GM11168 (cell line): ENCODE measurements around the gene CABP7.
"Not testable (repeated sequence)": the region's sequence is repeated elsewhere in the genome, so short reads cannot be mapped to it uniquely, and the experiment has no call there.

Experiments used
- in situ Hi-C: fragments of 300-500 bp; cut with MboI; formaldehyde crosslinking; loops from one replicate; pipeline ENCODE4 v1.12.0; 2022; ENCODE audit warnings: low sequenced_read_pairs; ENCODE audit not compliant: unreplicated experiment

Gene CABP7

DNA sequence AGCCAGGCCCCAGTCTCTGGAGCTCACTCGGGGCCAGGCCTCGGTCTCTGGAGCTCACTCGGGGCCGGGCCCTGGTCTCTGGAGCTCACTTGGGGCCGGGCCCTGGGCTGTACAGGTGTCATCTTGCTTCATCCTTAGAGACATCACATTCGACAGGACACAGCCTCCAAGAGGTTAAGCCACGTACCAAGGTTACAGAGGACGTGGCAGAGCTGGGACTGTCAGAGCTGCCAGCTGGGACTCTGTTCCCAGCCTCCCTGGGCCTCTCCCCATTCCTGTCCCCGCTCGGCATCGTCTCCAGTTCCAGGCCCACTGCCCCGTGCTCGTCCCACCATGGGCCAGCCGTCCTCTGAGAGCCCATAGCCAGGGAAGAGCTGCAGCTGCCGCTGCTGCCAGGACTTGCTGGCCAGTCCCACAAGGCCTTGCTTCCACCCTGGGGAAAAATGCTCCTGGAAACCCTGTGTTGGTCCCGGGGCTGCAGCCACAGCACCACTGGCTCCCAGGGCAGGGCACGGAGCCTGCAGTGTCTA is 19.6 kb downstream of the CABP7 start:
- in situ Hi-C loops, result no loop called here

GRCh38 chr22:29740216-29740615 is 20.4 kb downstream of the CABP7 start:
- in situ Hi-C loops, result no loop called here

DNA sequence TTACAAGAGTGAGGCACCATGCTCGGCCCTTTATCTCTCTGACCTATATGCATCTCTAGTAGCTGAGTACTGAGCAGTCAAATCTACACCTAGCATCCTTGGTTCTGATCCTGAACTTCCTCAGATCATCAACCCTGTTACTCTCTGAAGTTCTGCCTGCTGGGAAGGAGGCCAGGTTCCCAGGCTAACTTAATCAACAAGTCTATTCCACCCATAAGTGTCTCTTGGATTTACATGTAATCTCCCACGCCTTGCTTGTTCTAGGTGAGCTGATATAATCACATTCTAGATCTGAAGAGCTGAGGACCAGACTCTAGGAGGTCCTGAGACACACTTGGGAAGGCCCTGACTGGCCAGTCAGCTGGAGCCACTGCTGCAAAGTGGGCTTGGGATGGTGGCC is 22.1 kb downstream of the CABP7 start:
- in situ Hi-C loops, result no loop called here

GRCh38 chr22:29742326-29742725 is 22.5 kb downstream of the CABP7 start:
- in situ Hi-C loops, result no loop called here

- in situ Hi-C loops, result no loop called here
Observed at GRCh38 chr22:29744902-29745301, 25.1 kb downstream of the CABP7 start.

DNA sequence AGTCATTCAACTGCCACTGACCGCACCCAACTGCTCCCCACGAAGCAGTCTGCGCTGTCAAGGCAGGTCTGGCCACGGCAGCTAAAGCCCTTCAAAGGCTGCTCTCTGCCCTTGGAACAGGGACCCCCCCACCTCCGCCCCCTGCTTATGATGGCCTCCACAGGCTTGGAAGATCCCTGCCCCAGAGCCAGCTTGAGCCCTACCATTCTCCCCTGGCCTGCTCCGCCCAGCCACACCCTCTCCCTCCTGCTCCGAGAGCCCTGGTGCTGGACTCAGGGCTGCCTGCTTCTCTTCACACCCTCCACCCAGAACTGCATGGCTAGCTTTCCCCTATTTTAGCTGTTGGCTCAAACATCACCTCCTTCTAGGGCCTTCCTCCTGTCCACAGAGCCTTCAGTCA is 28.0 kb downstream of the CABP7 start:
- in situ Hi-C loops, result no loop called here

DNA sequence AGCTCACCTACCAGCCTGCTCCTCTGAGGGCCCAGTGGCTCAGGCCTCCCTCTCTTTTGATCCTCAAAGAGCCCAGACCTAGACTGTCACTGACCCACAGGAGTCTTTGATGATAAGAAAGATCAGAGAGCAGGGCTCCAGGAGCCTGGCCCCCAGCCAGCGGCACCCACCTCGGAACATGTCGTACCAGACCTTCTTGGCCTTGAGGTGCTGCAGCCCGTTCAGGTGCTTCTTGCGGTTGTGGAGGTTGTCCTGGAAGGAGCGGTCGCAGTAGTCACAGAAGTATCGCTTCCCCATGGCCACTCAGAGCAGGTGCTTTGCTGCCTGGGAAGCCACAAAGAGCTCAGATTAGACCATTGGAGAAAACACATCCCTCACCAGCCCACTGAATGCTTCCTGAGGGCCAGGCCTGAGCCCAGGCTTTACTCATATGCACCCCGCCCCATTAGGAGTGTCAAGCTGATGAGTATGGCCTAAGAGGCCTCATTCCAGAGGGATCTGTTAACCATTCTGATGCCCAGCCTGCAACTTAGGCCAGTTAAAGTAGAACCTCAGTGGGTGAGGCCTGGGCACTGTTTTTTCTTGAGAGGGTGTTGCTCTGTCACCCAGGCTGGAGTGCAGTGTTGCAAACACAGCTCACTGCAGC is 28.6 kb downstream of the CABP7 start:
- in situ Hi-C loops, result no loop called here

- in situ Hi-C loops, result no loop called here
Observed at GRCh38 chr22:29750029-29750428, 30.2 kb downstream of the CABP7 start.

- in situ Hi-C loops, result no loop called here
Observed at GRCh38 chr22:29750559-29751538, 31.0 kb downstream of the CABP7 start.

DNA sequence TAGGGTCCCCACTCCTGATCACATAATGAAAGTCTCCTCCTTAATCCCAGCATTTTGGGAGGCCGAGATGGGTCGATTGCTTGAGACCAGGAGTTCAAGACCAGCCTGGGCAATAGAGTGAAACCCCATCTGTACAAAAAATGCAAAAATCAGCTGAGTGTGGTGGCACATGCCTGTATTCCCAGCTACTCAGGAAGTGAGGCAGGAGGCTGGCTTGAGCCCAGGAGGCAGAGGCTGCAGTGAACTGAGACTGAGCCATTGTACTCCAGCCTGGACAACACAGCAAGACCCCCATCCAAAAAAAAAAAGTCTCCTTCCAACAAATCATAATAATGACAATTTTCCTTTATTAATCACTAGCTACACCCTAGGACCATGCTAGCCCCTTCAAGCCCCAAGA is 31.9 kb downstream of the CABP7 start:
- in situ Hi-C loops, result no loop called here

DNA sequence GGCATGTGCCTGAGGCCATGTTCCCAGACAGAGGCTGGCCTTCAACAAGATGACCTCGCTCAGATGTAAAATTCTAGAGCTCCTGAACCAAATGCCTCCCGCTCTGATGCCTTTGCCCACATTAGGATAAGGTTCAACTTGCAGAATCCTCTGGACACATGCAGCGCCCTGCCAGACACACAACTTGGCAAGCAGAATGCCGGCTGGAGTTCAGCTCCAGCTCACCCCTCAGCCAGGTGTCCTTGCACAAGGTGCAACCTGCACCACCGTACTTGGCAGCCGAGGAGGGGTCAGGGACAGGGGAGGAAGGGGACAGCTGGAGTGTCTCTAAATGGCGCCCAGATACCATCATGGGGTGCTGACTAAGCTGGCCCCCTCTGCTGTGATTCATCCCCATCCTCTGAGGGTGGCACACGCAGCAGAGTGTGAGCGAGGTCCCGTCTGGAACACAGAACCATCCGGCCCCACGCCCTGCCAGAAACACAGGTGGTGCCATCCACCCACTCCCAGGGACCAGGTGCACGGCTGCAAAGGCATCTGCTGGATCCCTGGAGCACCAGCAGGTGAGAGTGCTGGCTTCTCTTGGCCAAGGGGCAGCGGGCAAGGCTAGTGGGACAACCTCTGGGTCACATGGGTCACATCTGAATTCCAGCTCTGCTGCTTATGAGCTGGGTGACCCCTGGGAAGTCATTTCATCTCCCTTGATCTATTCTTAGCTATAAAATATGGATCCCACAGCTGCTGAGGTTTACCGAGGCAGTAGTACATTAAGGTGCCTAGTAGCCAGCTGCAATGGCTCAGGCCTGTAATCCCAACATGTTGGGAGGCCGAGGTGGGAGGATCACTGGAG is 34.2 kb downstream of the CABP7 start:
- in situ Hi-C loops, result no loop called here

DNA sequence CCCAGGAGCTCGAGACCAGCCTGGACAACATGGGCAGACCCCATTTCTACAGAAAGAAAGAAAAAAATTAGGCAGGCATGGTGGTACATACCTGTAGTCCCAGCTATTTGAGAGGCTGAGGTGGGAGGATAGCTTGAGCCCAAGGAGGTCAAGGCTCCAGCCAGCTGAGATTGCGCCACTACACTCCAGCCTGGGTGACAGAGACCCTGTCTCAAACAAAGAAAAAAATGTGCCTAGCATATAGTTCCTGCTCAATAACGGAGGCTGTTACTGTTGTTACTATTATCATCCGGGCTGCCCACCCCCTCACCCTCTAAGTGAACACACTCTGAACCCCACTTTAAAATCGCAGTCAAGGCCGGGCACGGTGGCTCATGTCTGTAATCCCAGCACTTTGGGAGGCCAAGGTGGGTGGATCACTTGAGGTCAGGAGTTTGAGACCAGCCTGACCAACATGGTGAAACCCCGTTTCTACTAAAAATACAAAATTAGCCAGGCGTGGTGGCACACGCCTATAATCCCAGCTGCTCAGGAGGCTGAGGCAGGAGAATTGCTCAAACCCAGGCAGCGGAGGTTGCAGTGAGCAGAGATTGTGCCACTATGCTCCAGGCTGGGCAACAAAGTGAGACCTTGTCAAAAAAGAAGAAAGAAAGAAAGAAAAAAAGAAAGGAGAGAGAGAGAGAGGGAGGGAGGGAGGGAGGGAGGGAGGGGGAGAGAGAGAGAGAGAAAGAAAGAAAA is 35.0 kb downstream of the CABP7 start:
- in situ Hi-C loops, result not testable (repeated sequence)

GRCh38 chr22:29755889-29756288 is 36.1 kb downstream of the CABP7 start:
- in situ Hi-C loops, result no loop called here

DNA sequence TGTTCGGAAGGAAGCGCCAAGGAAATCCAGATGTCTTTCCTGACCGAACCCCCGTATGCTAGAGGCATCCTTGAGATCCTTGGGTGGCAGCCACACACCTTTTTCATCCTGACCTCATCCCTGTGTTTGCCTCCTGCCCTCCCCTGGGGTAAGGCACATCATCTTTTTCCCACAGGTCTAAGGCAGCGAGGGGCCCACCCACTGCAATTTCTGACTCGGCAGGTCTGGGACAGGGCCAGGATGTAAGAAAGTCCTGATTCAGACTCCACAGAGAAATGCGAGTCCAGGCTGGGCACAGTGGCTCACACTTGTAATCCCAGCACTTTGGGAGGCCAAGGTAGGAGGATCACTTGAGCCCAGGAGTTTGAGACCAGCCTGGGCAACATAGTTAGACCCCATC is 36.5 kb downstream of the CABP7 start:
- in situ Hi-C loops, result no loop called here

DNA sequence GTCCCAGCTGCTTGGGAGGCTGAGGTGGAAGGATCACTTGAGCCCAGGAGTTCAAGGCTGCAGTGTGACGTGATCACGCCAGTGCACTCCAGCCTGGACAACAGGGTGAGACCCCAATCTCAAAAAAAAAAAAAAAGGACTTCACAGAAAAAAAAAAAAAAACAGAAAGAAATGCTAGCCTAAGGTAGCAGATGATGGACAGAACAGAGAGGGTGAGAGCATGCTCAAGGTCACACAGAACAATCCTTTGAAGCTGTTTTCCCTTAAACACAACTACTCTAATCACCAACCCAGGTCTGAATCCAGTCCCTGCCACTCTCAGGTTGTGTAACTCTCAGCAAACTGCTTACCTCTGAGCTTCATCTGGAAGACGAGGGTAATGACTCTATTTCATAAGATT is 37.3 kb downstream of the CABP7 start:
- in situ Hi-C loops, result no loop called here

GRCh38 chr22:29758068-29758622 is 38.3 kb downstream of the CABP7 start:
- in situ Hi-C loops, result no loop called here

- in situ Hi-C loops, result no loop called here
Observed at GRCh38 chr22:29758959-29759358, 39.2 kb downstream of the CABP7 start.

DNA sequence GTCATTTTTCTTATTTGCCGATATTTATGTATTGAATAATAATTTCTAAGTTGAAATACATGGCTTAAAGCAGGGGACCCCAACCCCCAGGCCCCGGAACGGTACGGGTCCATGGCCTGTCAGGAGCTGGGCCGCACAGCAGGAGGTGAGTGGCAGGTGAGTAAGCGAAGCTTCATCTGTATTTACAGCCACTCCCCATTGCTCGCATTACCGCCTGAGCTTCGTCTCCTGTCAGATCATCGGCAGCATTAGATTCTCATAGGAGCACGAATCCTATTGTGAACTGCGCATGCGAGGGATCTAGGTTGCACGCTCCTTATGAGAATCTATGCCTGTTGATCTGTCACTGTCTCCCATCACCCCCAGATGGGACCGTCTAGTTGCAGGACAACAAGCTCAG is 42.5 kb downstream of the CABP7 start:
- in situ Hi-C loops, result no loop called here

- in situ Hi-C loops, result no loop called here
Observed at GRCh38 chr22:29765905-29766631, 46.3 kb downstream of the CABP7 start.
